Motor neuron (in vitro differentiated cells): ENCODE data around the gene TMX4. TPM values are rescaled to one million over a fixed set of nuclear protein-coding genes. Genes with fewer than 3 reads are reported as not detected.
"Not testable (repeated sequence)": the region's sequence is repeated elsewhere in the genome, so short reads cannot be mapped to it uniquely, and the experiment has no call there.

Experiments used
- ATAC-seq, 8 experiments: fragments of 200-7000 bp; cut with Tn5 transposase; replicated peaks in 6 of 8; 2 replicates each; pipeline ENCODE4 v1.8.0; 2021; ENCODE audit warnings: mild to moderate bottlenecking in 8 of 8, moderate library complexity in 8 of 8
- H3K27ac ChIP-seq, 2 donors: fragments of 250-450 bp; sonication (Bioruptor Pico); 2 replicates each; pipeline ENCODE4 v1.9.0; 2021; ENCODE audit warnings: antibody characterized with exemption in 2 of 2, mild to moderate bottlenecking in 2 of 2, moderate library complexity in 1 of 2
- H3K4me1 ChIP-seq, 2 donors: fragments of 250-450 bp; sonication (Bioruptor Pico); replicated peaks in 1 of 2; 2 replicates each; pipeline ENCODE4 v1.6.1; 2021; ENCODE audit warnings: antibody characterized with exemption in 2 of 2, mild to moderate bottlenecking in 2 of 2, moderate library complexity in 1 of 2
- H3K4me3 ChIP-seq, 5 donors: fragments of 250-450 bp; sonication (Bioruptor Pico); 2 replicates each; pipeline ENCODE4 v1.9.0; 2021; ENCODE audit warnings: antibody characterized with exemption in 5 of 5, mild to moderate bottlenecking in 5 of 5, moderate library complexity in 4 of 5
- WGBS, 10 experiments: fragments of 450-650 bp; shearing (Covaris generic); methylation state at CpG; one replicate each; pipeline ENCODE4 v1.0.0; 2022; 5-methylcytosine and 5-hydroxymethylcytosine counted together
- in situ Hi-C, 9 experiments: fragments of 400-800 bp; cut with MboI; loops; one replicate each; pipeline ENCODE4 v1.15.0; 2021; ENCODE audit warnings: low sequenced_read_pairs in 9 of 9, low pct_unique_long_range_greater_than_20kb in 2 of 9; ENCODE audit not compliant: unreplicated experiment in 9 of 9
- total RNA-seq, 8 experiments: library from RNA; unstranded; fragments of 300-600 nt; gene quantifications; 2 replicates each; pipeline versions ENCODE4 v1.2.3 to v1.2.4, GENCODE V29; 2022

TMX4 gene
- total RNA-seq, 8 experiments from 2014 or later = 17.9 to 55.2 (median 24.6) TPM

- ATAC-seq = peak; percentile 43 to 96 (median 62)
- in situ Hi-C loops = loop anchor here in 4 of 9 experiments (25.0 kb wide), 2 partner anchors 344 to 669 kb away; no protein-coding TSS in a partner anchor
- no peaks in the 10 kb centered on the region for H3K4me1 ChIP-seq
- no peak overlapping the region for H3K27ac ChIP-seq
- 3 to 43% (median 21%) methylated on average over 5 to 13 of the region's 13 CpGs for WGBS, 10 experiments
- no peak overlapping the region for H3K4me3 ChIP-seq
Measured at GRCh38 chr20:8043687-8044282, 24.2 kb upstream of the TMX4 start.

GRCh38 chr20:8039042-8039441, 19.5 kb upstream of the TMX4 start:
- Histone ChIP-seq H3K4me1 (peaks cover 0 to 7% of the 10 kb centered on the region in 2 donors), H3K27ac (no peak overlapping the region), H3K4me3 (no peak overlapping the region)
- in situ Hi-C loops = loop anchor here in 4 of 9 experiments (25.0 kb wide), 2 partner anchors 348 to 673 kb away; no protein-coding TSS in a partner anchor
- WGBS, 10 experiments = 50 to 100% (median 78%) methylated on average over 1 to 2 of the region's 2 CpGs; no CpG with 5 or more reads in 2 of the 10 experiments
- ATAC-seq = no peak

GRCh38 chr20:8036771-8037170, 17.2 kb upstream of the TMX4 start:
- H3K4me1 ChIP-seq = peaks cover 0 to 7% of the 10 kb centered on the region in 2 donors
- no peak overlapping the region for H3K27ac ChIP-seq
- in situ Hi-C loops = loop anchor here in 4 of 9 experiments (25.0 kb wide), 2 partner anchors 351 to 676 kb away; no protein-coding TSS in a partner anchor
- no peak overlapping the region for H3K4me3 ChIP-seq
- no peak for ATAC-seq
- 75 to 100% (median 92%) methylated on average over 1 to 2 of the region's 2 CpGs; no CpG with 5 or more reads in 2 of the 10 experiments for WGBS, 10 experiments

GRCh38 chr20:8033151-8033841, 13.7 kb upstream of the TMX4 start:
- in situ Hi-C loops = loop anchor here in 4 of 9 experiments (25.0 kb wide), 2 partner anchors 354 to 679 kb away; no protein-coding TSS in a partner anchor
- Histone ChIP-seq H3K4me1 (peaks cover 0 to 2% of the 10 kb centered on the region in 2 donors), H3K27ac (no peak overlapping the region), H3K4me3 (no peak overlapping the region)
- ATAC-seq = no peak
- WGBS, 10 experiments = 62 to 100% (median 83%) methylated on average over 1 to 6 of the region's 7 CpGs; no CpG with 5 or more reads in 1 of the 10 experiments

DNA sequence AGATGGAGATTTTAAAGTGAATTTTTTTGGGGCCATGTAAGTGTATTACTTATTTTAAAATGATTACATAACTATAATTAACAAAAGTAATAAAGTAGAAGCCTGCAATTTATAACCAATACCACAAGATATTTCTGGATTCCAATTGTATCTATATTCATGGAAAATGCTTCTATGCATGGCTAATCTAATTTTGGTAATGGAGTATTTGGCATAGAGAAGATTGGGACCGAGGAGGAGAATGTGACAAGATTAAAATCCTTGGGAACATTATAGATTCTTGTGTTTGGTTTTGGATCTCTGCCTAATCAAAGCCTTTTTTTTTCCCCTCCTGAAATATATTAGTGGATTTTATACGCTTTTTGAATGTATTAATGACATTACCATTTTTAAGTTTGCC, 12.9 kb upstream of the TMX4 start:
- H3K4me3 ChIP-seq = no peak overlapping the region
- no peak for ATAC-seq
- H3K27ac ChIP-seq = no peak overlapping the region
- in situ Hi-C loops = loop anchor here in 4 of 9 experiments (25.0 kb wide), 2 partner anchors 355 to 680 kb away; no protein-coding TSS in a partner anchor
- WGBS, 10 experiments = 17 to 100% (median 78%) methylated on average over 1 to 2 of the region's 2 CpGs
- no peaks in the 10 kb centered on the region for H3K4me1 ChIP-seq

- not testable (repeated sequence) for H3K4me1 ChIP-seq, H3K27ac ChIP-seq, ATAC-seq, H3K4me3 ChIP-seq
- in situ Hi-C loops = loop anchor here in 4 of 9 experiments (25.0 kb wide), 2 partner anchors 356 to 681 kb away; no protein-coding TSS in a partner anchor
Measured at GRCh38 chr20:8031539-8031938, 12.0 kb upstream of the TMX4 start.

- WGBS, 10 experiments = 57 to 96% (median 93%) methylated on average over 1 to 10 of the region's 10 CpGs; no CpG with 5 or more reads in 1 of the 10 experiments
- H3K4me3 ChIP-seq = no peak overlapping the region
- ATAC-seq = no peak
- no peak overlapping the region for H3K27ac ChIP-seq
- in situ Hi-C loops = no loop called here
- peaks cover 9 to 24% of the 10 kb centered on the region in 2 donors for H3K4me1 ChIP-seq
Measured at GRCh38 chr20:8021541-8022269, 2.1 kb upstream of the TMX4 start.

DNA sequence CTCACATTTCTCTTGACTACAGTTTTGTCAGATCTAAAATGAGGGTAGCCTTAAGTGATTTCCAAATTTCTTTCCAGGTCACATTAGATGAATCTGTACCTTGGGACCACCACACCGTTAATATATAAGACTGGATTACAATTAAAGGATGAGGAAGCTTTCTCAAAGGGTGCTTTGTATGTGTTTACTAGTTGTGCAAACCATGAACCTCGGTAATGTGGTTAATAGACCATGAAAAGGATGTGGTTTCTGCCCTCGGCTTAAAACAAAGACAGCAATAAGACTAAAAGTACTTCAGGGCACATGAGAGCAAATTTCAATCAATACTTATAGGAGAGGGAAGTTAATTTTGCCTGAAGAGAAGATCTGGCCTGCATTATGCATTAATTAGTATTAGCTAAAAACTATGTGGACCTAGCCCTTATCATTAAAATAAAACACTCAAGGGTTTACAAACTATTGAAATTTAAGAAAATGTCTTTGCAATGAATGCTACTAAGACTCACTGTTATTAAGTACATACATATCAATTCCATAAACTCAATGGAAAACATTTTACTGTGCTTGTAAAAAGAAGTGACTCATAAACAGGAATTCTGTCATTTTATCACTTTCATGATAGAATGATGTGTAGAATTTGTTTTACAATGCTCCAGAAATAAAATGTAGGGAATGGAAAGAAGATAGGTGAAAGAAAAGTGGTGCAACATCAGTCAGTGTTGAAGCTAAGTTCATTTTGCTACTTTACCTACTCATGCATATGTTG, 936 bp upstream of the TMX4 start:
- Histone ChIP-seq H3K27ac (peak overlapping the region; percentile 97), H3K4me1 (peaks cover 9 to 24% of the 10 kb centered on the region in 2 donors), H3K4me3 (peak overlapping the region in 4 of 5 donors; percentile 71 to 82 (median 76))
- WGBS, 10 experiments = 6 to 67% (median 28%) methylated on average over 2 to 3 of the region's 3 CpGs; no CpG with 5 or more reads in 1 of the 10 experiments
- ATAC-seq = no peak
- in situ Hi-C loops = no loop called here

DNA sequence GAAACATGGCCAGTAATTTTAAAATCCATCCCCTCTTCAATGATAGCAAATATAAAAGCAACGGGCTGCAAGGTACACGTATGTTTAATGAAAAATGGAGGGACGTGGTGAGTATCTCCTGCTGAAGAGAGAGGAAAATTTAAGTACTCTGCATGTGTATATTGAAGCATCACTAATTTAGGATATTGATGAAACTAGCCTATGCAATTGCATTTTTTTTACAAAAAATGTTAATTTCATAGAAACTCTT, 362 bp upstream of the TMX4 start:
- Histone ChIP-seq H3K4me3 (peak overlapping the region; percentile 71 to 82 (median 77)), H3K4me1 (peaks cover 9 to 24% of the 10 kb centered on the region in 2 donors), H3K27ac (peak overlapping the region; percentile 97)
- ATAC-seq = no peak
- WGBS, 10 experiments = 0% methylated on average over 1 to 3 of the region's 3 CpGs; no CpG with 5 or more reads in 1 of the 10 experiments
- in situ Hi-C loops = no loop called here

GRCh38 chr20:8018958-8019245, 659 bp downstream of the TMX4 start:
- ATAC-seq = peak; percentile 56 to 80 (median 74)
- Histone ChIP-seq H3K27ac (peak overlapping the region; percentile 97), H3K4me3 (peak overlapping the region; percentile 71 to 82 (median 77)), H3K4me1 (peaks cover 9 to 24% of the 10 kb centered on the region in 2 donors)
- WGBS, 10 experiments = 0 to 18% (median 0%) methylated on average over 1 to 11 of the region's 23 CpGs; no CpG with 5 or more reads in 3 of the 10 experiments
- in situ Hi-C loops = no loop called here

DNA sequence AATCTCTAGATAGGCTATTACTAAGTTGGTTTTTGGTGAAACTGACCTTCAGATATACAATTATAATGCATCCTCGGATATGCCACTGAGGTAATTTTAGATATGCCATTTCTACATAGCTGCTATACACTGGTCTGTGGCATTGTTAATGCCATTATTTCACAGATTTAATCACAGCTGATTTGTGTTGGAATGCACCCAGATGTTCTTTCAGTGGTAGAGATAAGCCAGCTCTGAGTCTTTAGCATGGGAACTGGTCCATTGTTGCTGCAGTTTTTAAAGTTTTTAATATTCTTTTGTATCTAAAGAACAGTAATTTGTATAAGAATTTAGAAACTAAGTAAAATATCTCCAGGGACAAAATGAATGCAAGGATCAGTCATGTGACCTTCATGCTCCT, 6.8 kb downstream of the TMX4 start:
- Histone ChIP-seq H3K27ac (no peak overlapping the region), H3K4me3 (no peak overlapping the region), H3K4me1 (peaks cover 0 to 6% of the 10 kb centered on the region in 2 donors)
- in situ Hi-C loops = no loop called here
- 50 to 100% (median 83%) methylated on average over 1 of the region's 1 CpG; no CpG with 5 or more reads in 4 of the 10 experiments for whole genome bisulfite sequencing, 10 experiments
- ATAC-seq = no peak

DNA sequence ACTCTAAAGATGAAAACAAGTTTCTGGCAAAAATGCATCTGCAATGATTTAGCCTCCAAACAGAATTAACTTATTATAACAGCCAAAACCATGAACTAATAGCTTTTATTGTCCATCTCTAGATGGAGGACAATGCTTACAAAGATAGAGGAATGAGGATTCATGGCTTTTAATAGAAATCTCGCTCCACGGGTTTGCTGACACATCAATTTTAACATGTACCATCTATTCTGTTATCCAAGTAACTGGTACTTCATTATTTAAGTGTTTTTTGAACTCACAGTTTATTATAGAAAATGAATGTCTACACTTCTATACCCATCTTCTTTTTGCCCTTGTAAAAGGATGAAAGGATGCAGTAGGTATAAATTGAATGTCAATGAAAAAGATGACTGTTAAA, 10.8 kb downstream of the TMX4 start:
- Histone ChIP-seq H3K4me3 (no peak overlapping the region), H3K27ac (no peak overlapping the region), H3K4me1 (peaks cover 0 to 3% of the 10 kb centered on the region in 2 donors)
- in situ Hi-C loops = no loop called here
- no peak for ATAC-seq
- 61 to 92% (median 86%) methylated on average over 1 to 2 of the region's 2 CpGs; no CpG with 5 or more reads in 1 of the 10 experiments for WGBS, 10 experiments
